ENCODE measurements around the gene TAF10.

The TAF10 gene

GRCh38 chr11:6640985-6641701 is 29.1 kb upstream of the TAF10 start:
- DNase-seq (ENCODE audit: low spot score) = no peak

GRCh38 chr11:6640036-6640984 is 28.3 kb upstream of the TAF10 start:
- DNase-seq (ENCODE audit: low spot score) = no peak

- DNase-seq (ENCODE audit: low spot score) = peak; percentile 36
These were observed 26.4 kb upstream of the TAF10 start for GRCh38 chr11:6638429-6638828.

GRCh38 chr11:6637871-6638270 is 25.9 kb upstream of the TAF10 start:
- DNase-seq (ENCODE audit: low spot score) = no peak

- DNase-seq (ENCODE audit: low spot score) = no peak
These were observed 24.5 kb upstream of the TAF10 start for GRCh38 chr11:6636480-6636879.

- DNase-seq (ENCODE audit: low spot score) = no peak
These were observed 23.3 kb upstream of the TAF10 start for GRCh38 chr11:6635082-6635932.

GRCh38 chr11:6634534-6634933 is 22.5 kb upstream of the TAF10 start:
- no peak for DNase-seq (ENCODE audit: low spot score)

GRCh38 chr11:6633422-6634408 is 21.7 kb upstream of the TAF10 start:
- DNase-seq (ENCODE audit: low spot score) = no peak

GRCh38 chr11:6632116-6633073 is 20.4 kb upstream of the TAF10 start:
- DNase-seq (ENCODE audit: low spot score) = no peak

- DNase-seq (ENCODE audit: low spot score) = no peak
These were observed 19.4 kb upstream of the TAF10 start for GRCh38 chr11:6631361-6631890.

- no peak for DNase-seq (ENCODE audit: low spot score)
These were observed 18.7 kb upstream of the TAF10 start for GRCh38 chr11:6630632-6631291.

- no peak for DNase-seq (ENCODE audit: low spot score)
These were observed 18.0 kb upstream of the TAF10 start for GRCh38 chr11:6629892-6630631.

GRCh38 chr11:6629573-6629891 is 17.5 kb upstream of the TAF10 start:
- DNase-seq (ENCODE audit: low spot score) = no peak

- no peak for DNase-seq (ENCODE audit: low spot score)
These were observed 16.5 kb upstream of the TAF10 start for GRCh38 chr11:6628526-6628925.

- DNase-seq (ENCODE audit: low spot score) = no peak
These were observed 15.8 kb upstream of the TAF10 start for GRCh38 chr11:6627762-6628241.

- DNase-seq (ENCODE audit: low spot score) = no peak
These were observed 15.2 kb upstream of the TAF10 start for GRCh38 chr11:6626971-6627761.

GRCh38 chr11:6625832-6626420 is 13.9 kb upstream of the TAF10 start:
- DNase-seq (ENCODE audit: low spot score) = no peak

All from hematopoietic multipotent progenitor cell treated with erythropoietin and hydrocortisone succinate and interleukin-3 and kit ligand, for 15 days (in vitro differentiated cells).